Measurements from ENCODE around the gene CXCL9.
"Not testable (repeated sequence)": the region's sequence is repeated elsewhere in the genome, so short reads cannot be mapped to it uniquely, and the experiment has no call there.

- TF ChIP-seq CTCF (conservative IDR thresholded peaks at IDR 0.05; ENCODE audit: low read depth, low read length); EZH2phosphoT487 (IDR thresholded peaks at IDR 0.05; ENCODE audit: borderline replicate concordance, low read length): not testable (repeated sequence)
Observed at GRCh38 chr4:75962072-75962471, 45.2 kb downstream of the CXCL9 start.
